Measurements from ENCODE around the gene GOT1.

The GOT1 gene

GRCh38 chr10:99430451-99431189 is at the start of gene GOT1:
Gene GOT1 (minus strand): TSS chr10:99430624. CDS start chr10:99430565, 59 bp downstream.
- peak; percentile 100 for FAIRE-seq

- FAIRE-seq, result no peak
These were observed 39.9 kb upstream of the GOT1 start for GRCh38 chr10:99470327-99470726.

GRCh38 chr10:99467236-99467999 is 37.0 kb upstream of the GOT1 start:
- FAIRE-seq, result no peak

GRCh38 chr10:99466632-99467223 is 36.3 kb upstream of the GOT1 start:
- no peak for FAIRE-seq

GRCh38 chr10:99461230-99461629 is 30.8 kb upstream of the GOT1 start:
- FAIRE-seq, result no peak

GRCh38 chr10:99460070-99460469 is 29.6 kb upstream of the GOT1 start:
- FAIRE-seq, result no peak

- FAIRE-seq, result no peak
These were observed 28.8 kb upstream of the GOT1 start for GRCh38 chr10:99459217-99459616.

GRCh38 chr10:99457813-99458212 is 27.4 kb upstream of the GOT1 start:
- no peak for FAIRE-seq

GRCh38 chr10:99456931-99457288 is 26.5 kb upstream of the GOT1 start:
- no peak for FAIRE-seq

GRCh38 chr10:99456207-99456930 is 25.9 kb upstream of the GOT1 start:
- FAIRE-seq, result no peak

GRCh38 chr10:99451981-99452380 is 21.6 kb upstream of the GOT1 start:
- no peak for FAIRE-seq

- FAIRE-seq, result no peak
These were observed 21.0 kb upstream of the GOT1 start for GRCh38 chr10:99451499-99451788.

GRCh38 chr10:99450624-99451498 is 20.4 kb upstream of the GOT1 start:
- FAIRE-seq, result no peak

- no peak for FAIRE-seq
These were observed 19.7 kb upstream of the GOT1 start for GRCh38 chr10:99450156-99450555.

- FAIRE-seq, result no peak
These were observed 18.6 kb upstream of the GOT1 start for GRCh38 chr10:99449023-99449422.

- FAIRE-seq, result no peak
These were observed 14.1 kb upstream of the GOT1 start for GRCh38 chr10:99444383-99445045.

GRCh38 chr10:99443500-99443899 is 13.1 kb upstream of the GOT1 start:
- FAIRE-seq, result no peak

GRCh38 chr10:99442394-99442793 is 12.0 kb upstream of the GOT1 start:
- FAIRE-seq, result no peak

GRCh38 chr10:99438890-99439289 is 8.5 kb upstream of the GOT1 start:
- no peak for FAIRE-seq

GRCh38 chr10:99435986-99436638 is 5.7 kb upstream of the GOT1 start:
- FAIRE-seq, result peak; percentile 98

- FAIRE-seq, result no peak
These were observed 3.1 kb upstream of the GOT1 start for GRCh38 chr10:99433378-99434020.

All from islet of Langerhans (tissue), 1 donor.